HG02759 (cell line): ENCODE results near the gene RTP2.
"Not testable (repeated sequence)": the region's sequence is repeated elsewhere in the genome, so short reads cannot be mapped to it uniquely, and the experiment has no call there.

Experiments used
- ATAC-seq: cut with Tn5 transposase; IDR thresholded peaks from one replicate; pipeline ENCODE4 v1.9.1; 2021; ENCODE audit warnings: mild to moderate bottlenecking, moderate library complexity; ENCODE audit not compliant: unreplicated experiment

The RTP2 gene

GRCh38 chr3:187717572-187717971 is 15.2 kb upstream of the RTP2 start:
- no peak for ATAC-seq

GRCh38 chr3:187714404-187714979 is 12.1 kb upstream of the RTP2 start:
- ATAC-seq = peak; percentile 89

- no peak for ATAC-seq
Measured at GRCh38 chr3:187713504-187713903, 11.1 kb upstream of the RTP2 start.

GRCh38 chr3:187709155-187709554 is 6.8 kb upstream of the RTP2 start:
- no peak for ATAC-seq

GRCh38 chr3:187708696-187709095 is 6.3 kb upstream of the RTP2 start:
- ATAC-seq = no peak

GRCh38 chr3:187706971-187707370 is 4.6 kb upstream of the RTP2 start:
- no peak for ATAC-seq

- no peak for ATAC-seq
Measured at GRCh38 chr3:187705164-187705563, 2.8 kb upstream of the RTP2 start.

GRCh38 chr3:187700249-187700648 is 2.1 kb downstream of the RTP2 start:
- no peak for ATAC-seq

GRCh38 chr3:187698499-187699399 is 3.6 kb downstream of the RTP2 start:
- no peak for ATAC-seq

GRCh38 chr3:187696021-187696420 is 6.3 kb downstream of the RTP2 start:
- no peak for ATAC-seq

- ATAC-seq = no peak
Measured at GRCh38 chr3:187695449-187695848, 6.9 kb downstream of the RTP2 start.

GRCh38 chr3:187694801-187695200 is 7.6 kb downstream of the RTP2 start:
- ATAC-seq = no peak

GRCh38 chr3:187693431-187693830 is 8.9 kb downstream of the RTP2 start:
- ATAC-seq = no peak

GRCh38 chr3:187689984-187690383 is 12.4 kb downstream of the RTP2 start:
- ATAC-seq = no peak

GRCh38 chr3:187686621-187687273 is 15.6 kb downstream of the RTP2 start:
- no peak for ATAC-seq

GRCh38 chr3:187685948-187686347 is 16.4 kb downstream of the RTP2 start:
- no peak for ATAC-seq

GRCh38 chr3:187684880-187685279 is 17.5 kb downstream of the RTP2 start:
- ATAC-seq = no peak

GRCh38 chr3:187684444-187684843 is 17.9 kb downstream of the RTP2 start:
- no peak for ATAC-seq

GRCh38 chr3:187681756-187682155 is 20.6 kb downstream of the RTP2 start:
- not testable (repeated sequence) for ATAC-seq

- no peak for ATAC-seq
Measured at GRCh38 chr3:187679638-187680396, 22.5 kb downstream of the RTP2 start.

- no peak for ATAC-seq
Measured at GRCh38 chr3:187678726-187679268, 23.6 kb downstream of the RTP2 start.
